Medulla oblongata (tissue), 1 donor: Measurements from ENCODE around the gene IMP4.

Experiments
- DNase-seq: peaks from one replicate; pipeline ENCODE4 v3.0.0-alpha.2; 2015; ENCODE audit errors: extremely low spot score

The IMP4 gene

GRCh38 chr2:130357864-130358263, 15.2 kb downstream of the IMP4 start:
- no peak for DNase-seq

- DNase-seq, result no peak
These were observed 16.0 kb downstream of the IMP4 start for GRCh38 chr2:130358420-130359350.

- no peak for DNase-seq
These were observed 16.8 kb downstream of the IMP4 start for GRCh38 chr2:130359466-130359865.

- no peak for DNase-seq
These were observed 20.8 kb downstream of the IMP4 start for GRCh38 chr2:130363479-130363878.

- DNase-seq, result no peak
These were observed 22.4 kb downstream of the IMP4 start for GRCh38 chr2:130365075-130365474.

- DNase-seq, result no peak
These were observed 23.3 kb downstream of the IMP4 start for GRCh38 chr2:130365963-130366362.

GRCh38 chr2:130366720-130367119, 24.0 kb downstream of the IMP4 start:
- DNase-seq, result no peak

GRCh38 chr2:130368786-130369185, 26.1 kb downstream of the IMP4 start:
- no peak for DNase-seq

GRCh38 chr2:130369311-130369964, 26.7 kb downstream of the IMP4 start:
- DNase-seq, result no peak

GRCh38 chr2:130369965-130370341, 27.3 kb downstream of the IMP4 start:
- no peak for DNase-seq

GRCh38 chr2:130370490-130370889, 27.8 kb downstream of the IMP4 start:
- DNase-seq, result no peak

- no peak for DNase-seq
These were observed 29.0 kb downstream of the IMP4 start for GRCh38 chr2:130371723-130372054.

GRCh38 chr2:130372055-130372832, 29.5 kb downstream of the IMP4 start:
- peak; percentile 87 for DNase-seq

GRCh38 chr2:130372833-130373807, 30.4 kb downstream of the IMP4 start:
- no peak for DNase-seq

- DNase-seq, result no peak
These were observed 31.2 kb downstream of the IMP4 start for GRCh38 chr2:130373808-130374365.

GRCh38 chr2:130374587-130375290, 32.0 kb downstream of the IMP4 start:
- no peak for DNase-seq

GRCh38 chr2:130375291-130376266, 32.9 kb downstream of the IMP4 start:
- DNase-seq, result no peak

GRCh38 chr2:130376433-130377293, 34.0 kb downstream of the IMP4 start:
- no peak for DNase-seq
